Tibial nerve (tissue), 4 donors: ENCODE measurements around the gene FOXRED2. TPM values are rescaled to one million over a fixed set of nuclear protein-coding genes. Genes with fewer than 3 reads are reported as not detected.

Experiments used
- DNase-seq, 2 donors: peaks; one replicate each; pipeline ENCODE4 v3.0.0-alpha.2; 2019; ENCODE audit warnings: low spot score in 2 of 2
- H3K27ac ChIP-seq, 4 donors: fragments of 200-600 bp; sonication (generic) in 3 of 4; one replicate each; pipeline ENCODE4 v1.5.1; 2017 to 2019; ENCODE audit warnings: mild to moderate bottlenecking in 1 of 4
- H3K27me3 ChIP-seq, 2 donors: fragments of 200-600 bp; sonication (generic) in 1 of 2; one replicate each; pipeline versions ENCODE4 v1.5.1 to v1.6.0; 2017 to 2019
- H3K36me3 ChIP-seq, 3 donors: fragments of 200-600 bp; sonication (generic); one replicate each; pipeline ENCODE4 v1.5.1; 2018 to 2019
- H3K4me1 ChIP-seq, 4 donors: fragments of 200-600 bp; sonication (generic) in 3 of 4; one replicate each; pipeline ENCODE4 v1.5.1; 2017 to 2019
- H3K4me3 ChIP-seq, 4 donors: fragments of 200-600 bp; sonication (generic) in 3 of 4; one replicate each; pipeline ENCODE4 v1.5.1; 2017 to 2019; ENCODE audit warnings: mild to moderate bottlenecking in 1 of 4, moderate library complexity in 1 of 4
- H3K9me3 ChIP-seq, 4 donors: fragments of 200-600 bp; sonication (generic) in 3 of 4; one replicate each; pipeline ENCODE4 v1.5.1; 2017 to 2019
- EP300 ChIP-seq, 2 donors: sonication (generic); formaldehyde crosslinking; IDR thresholded peaks; one replicate each; pipeline ENCODE4 v1.6.1; 2017; ENCODE audit warnings: antibody characterized with exemption in 2 of 2, mild to moderate bottlenecking in 1 of 2
- POLR2A ChIP-seq, 2 donors: fragments of 450-650 bp; IDR thresholded peaks; one replicate each; pipeline ENCODE4 v1.6.1; 2017; ENCODE audit warnings: antibody characterized with exemption in 2 of 2, mild to moderate bottlenecking in 2 of 2, moderate library complexity in 2 of 2
- WGBS, 2 donors: methylation state at CpG; one replicate each; pipeline ENCODE4 v1.1.5; 2018; 5-methylcytosine and 5-hydroxymethylcytosine counted together
- total RNA-seq, 4 donors: library from RNA; depleted of rRNA; stranded (reverse); fragments of >200 nt; gene quantifications; one replicate each; pipeline ENCODE4 v1.1.0, GENCODE V29; 2016
- TF ChIP-seq, protein P1 (sequence below), 5 experiments: fragments of 200-600 bp in 3 of 5; fragments of 450-650 bp in 2 of 5; sonication (generic) in 3 of 5; IDR thresholded peaks; one replicate each; pipeline ENCODE4 v1.5.1; 2016 to 2019; ENCODE audit warnings: antibody characterized with exemption in 5 of 5, mild to moderate bottlenecking in 3 of 5, moderate library complexity in 2 of 5

Gene FOXRED2
- total RNA-seq, 4 donors from 2014 or later, result 3.1 to 13.7 (median 13.1) TPM

DNA sequence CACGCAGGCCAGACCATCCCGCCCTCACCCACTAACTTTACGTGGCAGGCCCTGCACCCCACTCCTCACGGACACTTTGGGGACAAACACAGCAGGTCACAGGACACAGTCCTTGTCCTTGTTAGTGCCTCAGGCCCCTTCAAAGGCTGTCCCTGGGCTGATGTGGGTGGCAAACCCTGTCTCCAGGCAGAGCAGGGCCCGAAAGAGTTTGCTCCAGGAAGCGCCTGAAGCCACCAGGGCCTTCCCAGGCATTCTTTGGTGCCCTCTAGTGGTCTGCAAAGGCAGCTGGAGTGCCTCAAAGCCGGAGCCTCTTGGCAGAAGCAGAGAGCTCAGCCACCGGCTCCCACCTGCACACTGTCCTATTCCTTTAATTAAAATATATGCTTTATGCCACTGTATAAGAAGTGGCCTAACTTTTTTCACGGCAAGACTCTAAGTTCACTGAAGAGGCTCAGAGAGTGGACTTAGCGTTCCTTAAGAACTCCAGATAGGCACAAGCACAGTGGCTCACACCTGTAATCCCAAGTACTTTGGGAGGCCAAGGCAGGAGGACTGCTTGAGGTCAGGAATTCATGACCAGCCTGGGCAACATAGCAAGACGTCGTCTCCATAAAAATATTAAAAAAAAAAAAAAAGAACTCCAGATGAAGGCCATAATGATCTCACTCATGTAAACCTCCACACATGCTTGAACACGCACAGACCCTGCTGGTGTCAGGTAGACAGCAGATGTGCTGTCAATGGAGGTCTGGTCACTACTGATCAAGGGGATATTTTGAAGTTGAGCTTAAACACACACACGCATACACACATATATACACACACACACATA is 36.5 kb downstream of the FOXRED2 start:
- H3K36me3 ChIP-seq, result peaks cover 4 to 77% (median 9%) of the 10 kb centered on the region in 3 donors
- peaks cover 0 to 55% (median 5%) of the 10 kb centered on the region in 4 donors for H3K4me1 ChIP-seq
- WGBS, 2 donors, result 43 to 46% methylated on average over 13 to 14 of the region's 14 CpGs
- H3K27me3 ChIP-seq, result no peaks in the 10 kb centered on the region
- TF ChIP-seq EP300 (IDR thresholded peaks at IDR 0.05), result peak in 1 of 2 donors; percentile 49
- TF ChIP-seq, protein P1, sequence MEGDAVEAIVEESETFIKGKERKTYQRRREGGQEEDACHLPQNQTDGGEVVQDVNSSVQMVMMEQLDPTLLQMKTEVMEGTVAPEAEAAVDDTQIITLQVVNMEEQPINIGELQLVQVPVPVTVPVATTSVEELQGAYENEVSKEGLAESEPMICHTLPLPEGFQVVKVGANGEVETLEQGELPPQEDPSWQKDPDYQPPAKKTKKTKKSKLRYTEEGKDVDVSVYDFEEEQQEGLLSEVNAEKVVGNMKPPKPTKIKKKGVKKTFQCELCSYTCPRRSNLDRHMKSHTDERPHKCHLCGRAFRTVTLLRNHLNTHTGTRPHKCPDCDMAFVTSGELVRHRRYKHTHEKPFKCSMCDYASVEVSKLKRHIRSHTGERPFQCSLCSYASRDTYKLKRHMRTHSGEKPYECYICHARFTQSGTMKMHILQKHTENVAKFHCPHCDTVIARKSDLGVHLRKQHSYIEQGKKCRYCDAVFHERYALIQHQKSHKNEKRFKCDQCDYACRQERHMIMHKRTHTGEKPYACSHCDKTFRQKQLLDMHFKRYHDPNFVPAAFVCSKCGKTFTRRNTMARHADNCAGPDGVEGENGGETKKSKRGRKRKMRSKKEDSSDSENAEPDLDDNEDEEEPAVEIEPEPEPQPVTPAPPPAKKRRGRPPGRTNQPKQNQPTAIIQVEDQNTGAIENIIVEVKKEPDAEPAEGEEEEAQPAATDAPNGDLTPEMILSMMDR (IDR thresholded peaks at IDR 0.05), result peak; percentile 89 to 95 (median 92)
- TF ChIP-seq POLR2A (IDR thresholded peaks at IDR 0.05), result no peak
- no peaks in the 10 kb centered on the region for H3K9me3 ChIP-seq
- H3K27ac ChIP-seq, result peak overlapping the region in 2 of 4 donors; percentile 18 to 58
- no peak overlapping the region for H3K4me3 ChIP-seq
- peak; percentile 65 for DNase-seq

DNA sequence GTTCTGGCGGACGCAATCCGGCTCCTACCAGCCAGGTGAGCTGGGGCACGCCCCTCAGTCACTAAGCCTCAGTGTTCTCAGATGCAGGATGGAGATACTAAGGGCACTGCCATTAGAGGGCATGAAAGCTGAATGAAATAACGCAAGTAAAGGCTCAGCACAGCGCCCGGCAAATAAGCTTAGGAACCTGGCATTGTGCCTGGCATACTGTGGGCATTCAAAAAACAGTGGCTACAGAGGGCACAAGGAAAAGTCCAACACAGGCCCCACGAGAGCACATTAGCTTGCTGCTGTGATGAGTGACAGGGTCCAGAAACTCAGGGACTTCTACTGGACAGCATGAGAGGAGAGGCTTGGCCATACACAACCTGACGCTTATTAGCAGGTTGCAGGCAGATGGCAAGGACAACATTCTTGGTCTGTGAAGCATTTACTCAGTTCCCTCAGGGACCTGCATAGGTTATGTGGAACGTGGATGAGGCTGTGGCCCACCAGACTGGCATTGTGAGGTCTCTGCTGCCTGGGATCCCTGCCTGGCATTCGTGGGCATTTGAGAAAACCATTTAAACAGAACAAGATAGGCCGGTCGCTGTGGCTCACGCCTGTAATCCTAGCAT is 37.6 kb downstream of the FOXRED2 start:
- Histone ChIP-seq H3K4me1 (peaks cover 0 to 66% (median 7%) of the 10 kb centered on the region in 4 donors), H3K27ac (peak overlapping the region in 2 of 4 donors; percentile 27 to 70), H3K27me3 (no peaks in the 10 kb centered on the region), H3K4me3 (no peak overlapping the region), H3K9me3 (no peaks in the 10 kb centered on the region), H3K36me3 (peaks cover 1 to 65% (median 4%) of the 10 kb centered on the region in 3 donors)
- TF ChIP-seq, protein P1 (IDR thresholded peaks at IDR 0.05), result no peak
- TF ChIP-seq POLR2A (IDR thresholded peaks at IDR 0.05), result no peak
- no peak for TF ChIP-seq EP300 (IDR thresholded peaks at IDR 0.05)
- DNase-seq, result no peak
- WGBS, 2 donors, result 74 to 75% methylated on average over 14 of the region's 14 CpGs

DNA sequence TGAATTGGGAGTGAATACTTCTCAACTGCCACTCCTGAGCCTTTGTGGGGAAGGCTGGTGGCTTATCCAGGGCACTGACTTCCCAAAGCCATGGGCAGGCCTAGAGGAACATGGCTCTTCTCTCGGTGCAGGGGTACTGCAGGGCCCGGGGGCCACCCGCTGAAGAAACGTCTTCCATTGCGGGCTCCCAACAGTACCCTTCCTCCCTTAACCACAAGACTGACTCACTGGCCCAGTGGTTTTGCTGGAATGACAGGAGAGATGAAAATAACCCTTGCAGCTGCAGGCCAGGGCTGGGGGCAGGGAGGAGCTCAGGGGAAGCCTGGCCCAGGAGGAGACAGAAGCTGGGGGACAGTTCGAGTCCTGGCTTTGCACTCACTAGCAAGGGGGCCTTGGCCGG is 38.9 kb downstream of the FOXRED2 start:
- 58 to 60% methylated on average over 7 of the region's 7 CpGs for WGBS, 2 donors
- H3K9me3 ChIP-seq, result no peaks in the 10 kb centered on the region
- no peaks in the 10 kb centered on the region for H3K27me3 ChIP-seq
- peaks cover 0 to 53% (median 4%) of the 10 kb centered on the region in 3 donors for H3K36me3 ChIP-seq
- TF ChIP-seq EP300 (IDR thresholded peaks at IDR 0.05) (peak in 1 of 2 donors; percentile 12), POLR2A (IDR thresholded peaks at IDR 0.05) (no peak)
- TF ChIP-seq, protein P1 (IDR thresholded peaks at IDR 0.05), result no peak
- H3K4me1 ChIP-seq, result peaks cover 0 to 68% (median 7%) of the 10 kb centered on the region in 4 donors
- no peak overlapping the region for H3K4me3 ChIP-seq
- peak overlapping the region in 2 of 4 donors; percentile 70 to 74 for H3K27ac ChIP-seq
- no peak for DNase-seq

DNA sequence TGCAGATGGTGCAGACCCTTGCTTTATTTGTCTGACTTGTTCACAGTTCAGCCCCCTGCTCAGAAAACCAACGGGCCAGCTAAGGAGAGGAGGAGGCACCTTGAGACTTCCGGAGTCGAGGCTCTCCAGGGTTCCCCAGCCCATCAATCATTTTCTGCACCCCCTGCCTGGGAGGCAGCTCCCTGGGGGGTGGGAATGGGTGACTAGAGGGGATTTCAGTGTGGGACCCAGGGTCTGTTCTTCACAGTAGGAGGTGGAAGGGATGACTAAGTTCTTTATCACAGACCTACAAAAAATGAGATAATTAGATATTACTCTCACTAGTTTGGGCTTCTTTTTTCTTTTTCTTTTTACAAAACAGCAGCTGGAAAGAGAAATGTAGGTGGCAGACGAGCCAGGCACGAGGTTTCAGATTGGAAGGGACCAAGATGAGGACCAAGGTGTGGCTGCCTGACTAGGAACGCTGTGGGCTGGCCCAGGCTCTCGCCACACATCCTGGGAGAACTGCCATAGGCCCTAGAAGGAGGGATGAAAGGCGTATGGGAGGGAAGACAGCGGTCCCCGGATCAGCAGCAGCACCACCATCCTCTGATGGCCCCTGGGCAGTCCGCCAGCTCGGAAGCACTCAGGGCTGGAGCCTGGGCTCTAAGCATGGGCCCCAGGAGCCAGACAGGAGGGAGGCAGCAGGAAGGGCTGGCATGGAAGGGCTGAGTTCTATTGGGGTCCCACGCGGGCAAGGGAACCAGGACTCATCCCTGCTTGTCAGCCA is 39.6 kb downstream of the FOXRED2 start:
- H3K36me3 ChIP-seq, result peaks cover 0 to 45% (median 4%) of the 10 kb centered on the region in 3 donors
- no peak for DNase-seq
- TF ChIP-seq POLR2A (IDR thresholded peaks at IDR 0.05), result no peak
- TF ChIP-seq, protein P1 (IDR thresholded peaks at IDR 0.05), result no peak
- TF ChIP-seq EP300 (IDR thresholded peaks at IDR 0.05), result no peak
- H3K4me3 ChIP-seq, result no peak overlapping the region
- no peaks in the 10 kb centered on the region for H3K9me3 ChIP-seq
- H3K4me1 ChIP-seq, result peaks cover 0 to 68% (median 7%) of the 10 kb centered on the region in 4 donors
- 69 to 73% methylated on average over 11 to 14 of the region's 14 CpGs for WGBS, 2 donors
- H3K27me3 ChIP-seq, result no peaks in the 10 kb centered on the region
- peak overlapping the region in 2 of 4 donors; percentile 70 to 74 for H3K27ac ChIP-seq
